Mesothelial cell of epicardium (in vitro differentiated cells): ENCODE data around the gene IL21R. TPM values are rescaled to one million over a fixed set of nuclear protein-coding genes. Genes with fewer than 3 reads are reported as not detected.

Experiments used
- DNase-seq, 2 experiments: peaks; one replicate each; pipeline ENCODE4 v3.0.0; 2021; ENCODE audit warnings: low spot score in 2 of 2; ENCODE audit not compliant: unreplicated experiment in 2 of 2
- H3K27ac Mint-ChIP-seq: 2 replicates; pipeline ENCODE4 v1.8.0; 2021; ENCODE audit warnings: mixed read lengths
- H3K27me3 Mint-ChIP-seq: 2 replicates; pipeline ENCODE4 v1.8.0; 2021; ENCODE audit warnings: low read depth, mixed read lengths
- H3K36me3 Mint-ChIP-seq: 2 replicates; pipeline ENCODE4 v1.8.0; 2021; ENCODE audit warnings: mixed read lengths
- H3K4me1 Mint-ChIP-seq: 2 replicates; pipeline ENCODE4 v1.8.0; 2021; ENCODE audit warnings: mixed read lengths
- H3K4me3 Mint-ChIP-seq: 2 replicates; pipeline ENCODE4 v1.8.0; 2021; ENCODE audit warnings: mild to moderate bottlenecking, moderate library complexity, mixed read lengths
- H3K9me3 Mint-ChIP-seq: 2 replicates; pipeline ENCODE4 v1.8.0; 2021; ENCODE audit warnings: mixed read lengths
- CTCF ChIP-seq: fragments of 200-600 bp; sonication (generic); IDR thresholded peaks from one replicate; pipeline ENCODE4 v1.5.0; 2021; ENCODE audit warnings: antibody characterized with exemption; ENCODE audit not compliant: unreplicated experiment
- total RNA-seq: library from RNA; stranded (reverse); gene quantifications from 3 replicates; pipeline ENCODE4 v1.2.1, GENCODE V29; 2021

IL21R gene
- total RNA-seq, 1 donor from 2014 or later: 0.22 TPM

DNA sequence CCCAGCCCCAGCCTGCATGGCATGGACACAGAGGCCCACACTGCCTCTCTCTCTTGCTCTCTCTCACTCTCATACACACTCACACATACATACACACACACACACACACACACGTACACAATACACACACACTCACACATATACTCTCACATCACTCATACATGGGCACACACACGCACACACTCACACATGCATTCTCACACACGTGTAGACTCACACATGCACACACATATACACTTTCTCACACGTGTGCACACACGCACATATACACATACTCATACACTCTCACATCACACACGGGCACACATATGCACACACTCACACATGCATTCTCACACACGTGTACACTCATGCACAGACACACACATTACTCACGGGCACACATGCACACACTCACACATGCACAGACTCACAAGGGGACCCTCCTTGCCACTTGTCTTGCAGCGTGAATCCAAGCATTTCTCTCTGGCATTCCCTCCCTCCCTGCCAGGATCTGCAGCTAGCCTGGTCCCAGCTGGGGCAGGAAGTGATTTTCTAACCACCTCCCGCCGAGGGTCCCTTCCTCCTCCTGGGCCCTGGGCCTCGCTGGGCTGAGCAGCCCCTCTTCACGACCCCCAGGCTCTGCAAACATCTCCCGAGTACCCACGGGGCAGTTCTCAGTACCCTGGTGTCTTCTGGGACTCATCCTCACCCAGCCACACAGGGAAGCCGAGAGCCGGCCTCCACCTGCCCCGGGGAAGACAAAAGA lies 37.5 kb downstream of the IL21R start:
- Mint-ChIP-seq H3K4me1 (no peaks in the 10 kb centered on the region), H3K9me3 (peaks cover 3% of the 10 kb centered on the region), H3K27me3 (no peaks in the 10 kb centered on the region), H3K36me3 (no peaks in the 10 kb centered on the region), H3K27ac (no peak overlapping the region), H3K4me3 (no peak overlapping the region)
- no peak for TF ChIP-seq CTCF
- no peak for DNase-seq

- no peaks in the 10 kb centered on the region for H3K27me3 Mint-ChIP-seq
- H3K4me3 Mint-ChIP-seq: no peak overlapping the region
- no peak for DNase-seq
- H3K36me3 Mint-ChIP-seq: no peaks in the 10 kb centered on the region
- no peaks in the 10 kb centered on the region for H3K4me1 Mint-ChIP-seq
- H3K9me3 Mint-ChIP-seq: peaks cover 9% of the 10 kb centered on the region
- no peak overlapping the region for H3K27ac Mint-ChIP-seq
- no peak for TF ChIP-seq CTCF
Measured at GRCh38 chr16:27441276-27441675, 39.3 kb downstream of the IL21R start.

- H3K27ac Mint-ChIP-seq: no peak overlapping the region
- no peak for TF ChIP-seq CTCF
- peaks cover 9% of the 10 kb centered on the region for H3K9me3 Mint-ChIP-seq
- H3K4me1 Mint-ChIP-seq: no peaks in the 10 kb centered on the region
- H3K4me3 Mint-ChIP-seq: no peak overlapping the region
- no peaks in the 10 kb centered on the region for H3K27me3 Mint-ChIP-seq
- H3K36me3 Mint-ChIP-seq: no peaks in the 10 kb centered on the region
- no peak for DNase-seq
Measured at GRCh38 chr16:27441998-27442397, 40.0 kb downstream of the IL21R start.

- H3K27ac Mint-ChIP-seq: no peak overlapping the region
- H3K4me3 Mint-ChIP-seq: no peak overlapping the region
- no peak for DNase-seq
- H3K27me3 Mint-ChIP-seq: no peaks in the 10 kb centered on the region
- TF ChIP-seq CTCF: no peak
- no peaks in the 10 kb centered on the region for H3K4me1 Mint-ChIP-seq
- no peaks in the 10 kb centered on the region for H3K36me3 Mint-ChIP-seq
- peaks cover 9% of the 10 kb centered on the region for H3K9me3 Mint-ChIP-seq
Measured at GRCh38 chr16:27444015-27444414, 42.0 kb downstream of the IL21R start.

GRCh38 chr16:27444470-27444869 lies 42.5 kb downstream of the IL21R start:
- Mint-ChIP-seq H3K27me3 (no peaks in the 10 kb centered on the region), H3K4me1 (no peaks in the 10 kb centered on the region), H3K9me3 (peaks cover 9% of the 10 kb centered on the region), H3K4me3 (no peak overlapping the region), H3K36me3 (no peaks in the 10 kb centered on the region), H3K27ac (no peak overlapping the region)
- no peak for DNase-seq
- no peak for TF ChIP-seq CTCF
